Upper lobe of left lung (tissue), 4 donors: ENCODE measurements around the gene TAP2.

Experiments
- CTCF ChIP-seq, 6 experiments: fragments of 450-650 bp in 4 of 6; fragments of 200-600 bp in 2 of 6; sonication (generic) in 2 of 6; IDR thresholded peaks; one replicate each; pipeline ENCODE4 v1.5.1; 2016 to 2019; ENCODE audit warnings: antibody characterized with exemption in 6 of 6
- EP300 ChIP-seq, 4 donors: sonication (generic); formaldehyde crosslinking; IDR thresholded peaks; one replicate each; pipeline ENCODE4 v1.5.1; 2017; ENCODE audit warnings: antibody characterized with exemption in 4 of 4, control low read depth in 2 of 4
- POLR2A ChIP-seq, 4 donors: fragments of 450-650 bp; IDR thresholded peaks; one replicate each; pipeline ENCODE4 v1.5.1; 2016 to 2017; ENCODE audit warnings: antibody characterized with exemption in 4 of 4, mild to moderate bottlenecking in 2 of 4
- POLR2AphosphoS5 ChIP-seq, 2 donors: sonication (generic); formaldehyde crosslinking; IDR thresholded peaks; one replicate each; pipeline ENCODE4 v1.5.1; 2017; ENCODE audit warnings: antibody characterized with exemption in 2 of 2

GRCh38 chr6:32827025-32827424 lies 11.5 kb downstream of the TAP2 start:
- no peak for TF ChIP-seq CTCF (IDR thresholded peaks at IDR 0.05)
- TF ChIP-seq POLR2A (IDR thresholded peaks at IDR 0.05) = no peak
- TF ChIP-seq POLR2AphosphoS5 (IDR thresholded peaks at IDR 0.05) = no peak
- TF ChIP-seq EP300 (IDR thresholded peaks at IDR 0.05) = no peak
